Measurements from ENCODE around the gene SNU13.

GRCh38 chr22:41695211-41695610, 6.5 kb upstream of the SNU13 start:
- no peak for TF ChIP-seq POLR2A (IDR thresholded peaks at IDR 0.05; ENCODE audit: borderline replicate concordance, extremely low read depth, insufficient read depth, insufficient read length)
- TF ChIP-seq CTCF (IDR thresholded peaks at IDR 0.05 in 2 of 3, conservative IDR thresholded peaks at IDR 0.05 in 1 of 3; ENCODE audit: borderline replicate concordance in 1 of 3, insufficient read depth in 1 of 3, low read depth in 2 of 3, low read length in 2 of 3) = no peak
- TF ChIP-seq POLR2AphosphoS5 (IDR thresholded peaks at IDR 0.05; ENCODE audit: low read depth, low read length) = no peak
- TF ChIP-seq CBX3 (IDR thresholded peaks at IDR 0.05; ENCODE audit: low read depth) = no peak
